Parathyroid adenoma (tissue), 2 donors: Measurements from ENCODE around the gene ZSWIM7.

ENCODE experiments used
- H2AFZ ChIP-seq: fragments of 300-600 bp; sonication (generic); one replicate; pipeline ENCODE4 v1.7.0; 2017; ENCODE audit warnings: antibody characterized with exemption, mild to moderate bottlenecking
- H3K27ac ChIP-seq: fragments of 300-600 bp; sonication (generic); one replicate; pipeline ENCODE4 v1.7.0; 2017
- H3K27me3 ChIP-seq: fragments of 300-600 bp; sonication (generic); one replicate; pipeline ENCODE4 v1.7.0; 2017; ENCODE audit warnings: low read length; ENCODE audit not compliant: control insufficient read depth, insufficient read depth
- H3K36me3 ChIP-seq: fragments of 300-600 bp; sonication (generic); one replicate; pipeline ENCODE4 v1.7.0; 2017; ENCODE audit warnings: low read length; ENCODE audit not compliant: control insufficient read depth, insufficient read depth
- H3K4me1 ChIP-seq: fragments of 300-600 bp; sonication (generic); one replicate; pipeline ENCODE4 v1.7.0; 2017; ENCODE audit warnings: control low read depth
- H3K4me2 ChIP-seq: fragments of 300-600 bp; sonication (generic); one replicate; pipeline ENCODE4 v1.7.0; 2017; ENCODE audit warnings: low read length
- H3K4me3 ChIP-seq: fragments of 300-600 bp; sonication (generic); one replicate; pipeline ENCODE4 v1.7.0; 2017; ENCODE audit warnings: low read depth, low read length
- H3K79me2 ChIP-seq: fragments of 300-600 bp; sonication (generic); one replicate; pipeline ENCODE4 v1.7.0; 2017; ENCODE audit warnings: control low read depth
- H3K9ac ChIP-seq: fragments of 300-600 bp; sonication (generic); one replicate; pipeline ENCODE4 v1.7.0; 2017; ENCODE audit warnings: mild to moderate bottlenecking
- H3K9me3 ChIP-seq: fragments of 300-600 bp; sonication (generic); one replicate; pipeline ENCODE4 v1.7.0; 2017; ENCODE audit warnings: low read length; ENCODE audit not compliant: control insufficient read depth
- CTCF ChIP-seq: fragments of 300-600 bp; sonication (generic); IDR thresholded peaks from one replicate; pipeline ENCODE4 v1.7.0; 2017; ENCODE audit warnings: antibody characterized with exemption, mild to moderate bottlenecking
- donor health status: primary hyperparathyroidism.

ZSWIM7 gene

GRCh38 chr17:15955793-15956541 is 43.5 kb downstream of the ZSWIM7 start:
- Histone ChIP-seq H3K4me3 (no peak overlapping the region), H3K27me3 (no peaks in the 10 kb centered on the region), H2AFZ (no peak overlapping the region), H3K4me1 (no peaks in the 10 kb centered on the region), H3K36me3 (no peaks in the 10 kb centered on the region), H3K4me2 (no peak overlapping the region), H3K27ac (no peak overlapping the region), H3K79me2 (no peaks in the 10 kb centered on the region), H3K9me3 (no peaks in the 10 kb centered on the region), H3K9ac (no peak overlapping the region)
- no peak for TF ChIP-seq CTCF

GRCh38 chr17:15954222-15954621 is 45.3 kb downstream of the ZSWIM7 start:
- no peaks in the 10 kb centered on the region for H3K4me1 ChIP-seq
- H3K27ac ChIP-seq, result no peak overlapping the region
- TF ChIP-seq CTCF, result no peak
- no peaks in the 10 kb centered on the region for H3K36me3 ChIP-seq
- H3K4me3 ChIP-seq, result no peak overlapping the region
- no peak overlapping the region for H3K9ac ChIP-seq
- no peaks in the 10 kb centered on the region for H3K79me2 ChIP-seq
- no peaks in the 10 kb centered on the region for H3K9me3 ChIP-seq
- H2AFZ ChIP-seq, result no peak overlapping the region
- H3K27me3 ChIP-seq, result no peaks in the 10 kb centered on the region
- H3K4me2 ChIP-seq, result no peak overlapping the region

- Histone ChIP-seq H3K9ac (no peak overlapping the region), H3K27me3 (no peaks in the 10 kb centered on the region), H3K36me3 (no peaks in the 10 kb centered on the region), H3K4me3 (no peak overlapping the region), H3K79me2 (no peaks in the 10 kb centered on the region), H3K9me3 (no peaks in the 10 kb centered on the region), H3K4me2 (no peak overlapping the region), H3K27ac (no peak overlapping the region), H3K4me1 (no peaks in the 10 kb centered on the region), H2AFZ (no peak overlapping the region)
- no peak for TF ChIP-seq CTCF
These were observed 46.4 kb downstream of the ZSWIM7 start for GRCh38 chr17:15952916-15953790.

GRCh38 chr17:15952048-15952532 is 47.4 kb downstream of the ZSWIM7 start:
- Histone ChIP-seq H3K4me2 (no peak overlapping the region), H3K36me3 (no peaks in the 10 kb centered on the region), H3K27ac (no peak overlapping the region), H3K9me3 (no peaks in the 10 kb centered on the region), H2AFZ (no peak overlapping the region), H3K4me3 (no peak overlapping the region), H3K4me1 (no peaks in the 10 kb centered on the region), H3K27me3 (no peaks in the 10 kb centered on the region), H3K9ac (no peak overlapping the region), H3K79me2 (no peaks in the 10 kb centered on the region)
- TF ChIP-seq CTCF, result no peak
